Uterus (tissue), 4 donors: ENCODE results near the gene STAU1. TPM values are rescaled to one million over a fixed set of nuclear protein-coding genes. Genes with fewer than 3 reads are reported as not detected.

Experiments used
- DNase-seq, 2 donors: peaks; one replicate each; pipeline ENCODE4 v3.0.0-alpha.2; 2019 to 2020
- H3K27ac ChIP-seq, 2 donors: fragments of 200-600 bp; sonication (generic); 1 replicate in 1 of 2; 2 replicates in 1 of 2; pipeline ENCODE4 v1.5.1; 2016 to 2018
- H3K27me3 ChIP-seq, 2 donors: fragments of 200-600 bp; sonication (generic); one replicate each; pipeline ENCODE4 v1.5.1; 2018 to 2019; ENCODE audit warnings: control low read depth in 1 of 2
- H3K36me3 ChIP-seq, 2 donors: fragments of 200-600 bp; sonication (generic); one replicate each; pipeline ENCODE4 v1.5.1; 2019; ENCODE audit warnings: control low read depth in 1 of 2
- H3K4me1 ChIP-seq, 2 donors: fragments of 200-600 bp; sonication (generic); one replicate each; pipeline ENCODE4 v1.5.1; 2018 to 2019; ENCODE audit warnings: control low read depth in 1 of 2
- H3K4me3 ChIP-seq, 2 donors: fragments of 200-600 bp; sonication (generic); 1 replicate in 1 of 2; 2 replicates in 1 of 2; pipeline ENCODE4 v1.5.1; 2018 to 2019; ENCODE audit warnings: mild to moderate bottlenecking in 1 of 2
- H3K9me3 ChIP-seq, 2 donors: fragments of 200-600 bp; sonication (generic); one replicate each; pipeline ENCODE4 v1.5.1; 2019; ENCODE audit warnings: control low read depth in 1 of 2
- POLR2A ChIP-seq, 2 donors: fragments of 450-650 bp; IDR thresholded peaks; one replicate each; pipeline ENCODE4 v1.6.1; 2016; ENCODE audit warnings: antibody characterized with exemption in 2 of 2, mild to moderate bottlenecking in 1 of 2, moderate library complexity in 1 of 2
- intact Hi-C: fragments of 100-400 bp; cut with DNase I; formaldehyde crosslinking; loops from one replicate; pipeline ENCODE4 v1.15.1; 2023; ENCODE audit warnings: low total_unique reads
- total RNA-seq, 4 donors: library from RNA; depleted of rRNA in 3 of 4; stranded (reverse); fragments of >200 nt in 3 of 4; gene quantifications; one replicate each; pipeline versions ENCODE4 v1.1.0 to v1.2.4, GENCODE V29; 2014 to 2023
- TF ChIP-seq, protein P1 (sequence below), 4 experiments: fragments of 200-600 bp in 2 of 4; fragments of 450-650 bp in 2 of 4; sonication (generic) in 2 of 4; IDR thresholded peaks; one replicate each; pipeline ENCODE4 v1.5.1; 2016 to 2019; ENCODE audit warnings: antibody characterized with exemption in 4 of 4, mild to moderate bottlenecking in 2 of 4, moderate library complexity in 1 of 4
- donor health status: DM: yes; HTN: yes; CAD: no.

The STAU1 gene
- total RNA-seq, 4 donors from 2014 or later = 52.6 to 97.1 (median 73.3) TPM

DNA sequence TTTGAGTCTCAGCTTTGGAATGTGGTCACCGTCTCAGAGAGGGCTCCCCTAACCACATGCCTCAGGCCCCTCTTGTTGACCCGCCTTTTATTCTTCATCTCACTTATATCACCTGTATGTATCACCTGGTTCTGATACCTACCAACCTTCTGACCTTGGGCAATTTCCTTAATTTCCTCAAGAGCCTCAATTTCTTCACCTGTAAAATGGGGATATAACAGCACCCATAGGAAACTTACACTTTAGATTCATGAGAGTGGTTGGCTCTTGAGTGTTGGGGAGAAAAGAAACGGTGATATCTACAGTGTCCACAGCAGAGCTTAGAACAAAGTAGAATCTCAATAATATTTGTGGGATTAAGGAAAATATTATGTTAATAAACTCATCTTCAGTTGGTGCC lies 27.1 kb upstream of the STAU1 start:
- Histone ChIP-seq H3K36me3 (no peaks in the 10 kb centered on the region), H3K4me3 (no peak overlapping the region), H3K27ac (no peak overlapping the region), H3K27me3 (no peaks in the 10 kb centered on the region), H3K4me1 (no peaks in the 10 kb centered on the region), H3K9me3 (peaks cover 0 to under 1% of the 10 kb centered on the region in 2 donors)
- DNase-seq = no peak
- intact Hi-C loops = loop anchor here (5.0 kb wide), 1 partner anchor 83 kb away; no protein-coding TSS in a partner anchor
- TF ChIP-seq, protein P1, sequence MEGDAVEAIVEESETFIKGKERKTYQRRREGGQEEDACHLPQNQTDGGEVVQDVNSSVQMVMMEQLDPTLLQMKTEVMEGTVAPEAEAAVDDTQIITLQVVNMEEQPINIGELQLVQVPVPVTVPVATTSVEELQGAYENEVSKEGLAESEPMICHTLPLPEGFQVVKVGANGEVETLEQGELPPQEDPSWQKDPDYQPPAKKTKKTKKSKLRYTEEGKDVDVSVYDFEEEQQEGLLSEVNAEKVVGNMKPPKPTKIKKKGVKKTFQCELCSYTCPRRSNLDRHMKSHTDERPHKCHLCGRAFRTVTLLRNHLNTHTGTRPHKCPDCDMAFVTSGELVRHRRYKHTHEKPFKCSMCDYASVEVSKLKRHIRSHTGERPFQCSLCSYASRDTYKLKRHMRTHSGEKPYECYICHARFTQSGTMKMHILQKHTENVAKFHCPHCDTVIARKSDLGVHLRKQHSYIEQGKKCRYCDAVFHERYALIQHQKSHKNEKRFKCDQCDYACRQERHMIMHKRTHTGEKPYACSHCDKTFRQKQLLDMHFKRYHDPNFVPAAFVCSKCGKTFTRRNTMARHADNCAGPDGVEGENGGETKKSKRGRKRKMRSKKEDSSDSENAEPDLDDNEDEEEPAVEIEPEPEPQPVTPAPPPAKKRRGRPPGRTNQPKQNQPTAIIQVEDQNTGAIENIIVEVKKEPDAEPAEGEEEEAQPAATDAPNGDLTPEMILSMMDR (IDR thresholded peaks at IDR 0.05) = no peak
- no peak for TF ChIP-seq POLR2A (IDR thresholded peaks at IDR 0.05)

DNA sequence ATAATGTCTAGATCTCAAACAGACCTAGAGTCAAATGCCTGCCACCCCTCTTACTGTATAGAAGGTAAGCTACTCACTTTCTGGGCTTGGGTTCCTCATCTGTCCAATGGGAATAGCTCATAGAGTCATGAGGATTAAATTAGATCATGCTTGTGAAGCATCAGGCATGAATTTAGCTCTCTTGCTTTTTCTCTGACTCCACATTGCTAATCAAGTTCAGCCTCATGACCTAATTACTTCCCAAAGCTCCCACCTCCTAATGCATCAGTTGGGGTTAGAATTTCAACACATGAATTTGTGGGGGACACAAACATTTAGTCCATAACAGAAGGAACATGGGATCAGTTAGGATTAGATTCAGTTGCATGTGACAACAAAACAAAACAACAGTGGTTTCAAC lies 26.4 kb upstream of the STAU1 start:
- no peak for DNase-seq
- TF ChIP-seq, protein P1 (IDR thresholded peaks at IDR 0.05) = no peak
- no peak for TF ChIP-seq POLR2A (IDR thresholded peaks at IDR 0.05)
- Histone ChIP-seq H3K27ac (no peak overlapping the region), H3K4me1 (no peaks in the 10 kb centered on the region), H3K4me3 (no peak overlapping the region), H3K9me3 (peaks cover 0 to 3% of the 10 kb centered on the region in 2 donors), H3K27me3 (no peaks in the 10 kb centered on the region), H3K36me3 (no peaks in the 10 kb centered on the region)
- intact Hi-C loops = no loop called here

DNA sequence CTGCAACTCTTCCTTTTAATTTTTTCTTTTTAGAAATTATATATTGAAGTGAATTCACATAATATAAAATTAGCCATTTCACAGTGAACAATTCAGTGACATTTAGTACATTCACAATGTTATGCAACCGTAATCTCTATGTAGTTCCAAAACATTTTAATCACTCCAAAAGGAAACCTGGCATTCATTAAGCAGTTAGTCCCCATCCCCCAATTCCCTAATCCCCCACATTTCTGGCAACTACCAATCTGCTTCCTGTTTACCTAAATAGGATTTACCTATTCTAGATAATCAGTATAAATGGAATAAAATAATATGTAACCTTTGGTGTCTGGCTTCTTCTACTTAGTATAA lies 22.6 kb upstream of the STAU1 start:
- intact Hi-C loops = no loop called here
- Histone ChIP-seq H3K4me3 (no peak overlapping the region), H3K4me1 (no peaks in the 10 kb centered on the region), H3K36me3 (no peaks in the 10 kb centered on the region), H3K27me3 (no peaks in the 10 kb centered on the region), H3K27ac (no peak overlapping the region), H3K9me3 (peaks cover 0 to 3% of the 10 kb centered on the region in 2 donors)
- TF ChIP-seq, protein P1 (IDR thresholded peaks at IDR 0.05) = no peak
- TF ChIP-seq POLR2A (IDR thresholded peaks at IDR 0.05) = no peak
- DNase-seq = no peak

DNA sequence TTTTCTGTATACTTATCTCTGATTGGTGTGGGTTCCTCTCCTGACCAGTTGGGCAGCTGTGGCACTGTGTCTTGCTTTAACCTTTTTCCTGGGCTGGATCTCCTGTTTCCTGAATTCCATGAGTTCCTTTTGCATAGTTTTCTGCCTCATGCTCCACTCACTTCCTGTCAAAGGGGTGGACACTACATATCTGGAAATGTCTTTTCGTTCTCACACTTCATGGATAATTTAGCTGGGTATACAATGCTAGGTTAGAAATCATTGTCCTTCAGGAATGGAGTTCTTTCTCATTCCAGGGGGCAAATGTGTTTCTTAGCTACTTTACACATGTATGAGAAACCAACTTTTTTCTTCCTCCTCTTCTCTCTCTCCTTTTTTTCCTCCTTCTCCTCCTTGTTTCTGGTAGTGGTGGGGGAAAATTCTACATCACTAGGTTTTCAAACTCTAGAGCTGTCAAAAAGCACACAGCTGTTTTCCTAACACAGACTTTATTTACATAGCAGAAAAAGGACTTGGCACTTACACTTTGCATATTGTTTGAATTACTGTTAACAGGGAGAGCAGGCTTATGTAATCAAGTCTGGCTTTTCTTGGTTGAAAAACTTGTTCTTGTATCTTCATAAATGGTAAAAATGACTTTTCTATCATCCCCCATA lies 22.1 kb upstream of the STAU1 start:
- Histone ChIP-seq H3K4me1 (no peaks in the 10 kb centered on the region), H3K27ac (no peak overlapping the region), H3K36me3 (no peaks in the 10 kb centered on the region), H3K9me3 (peaks cover 0 to 3% of the 10 kb centered on the region in 2 donors), H3K27me3 (no peaks in the 10 kb centered on the region), H3K4me3 (no peak overlapping the region)
- intact Hi-C loops = no loop called here
- no peak for TF ChIP-seq POLR2A (IDR thresholded peaks at IDR 0.05)
- TF ChIP-seq, protein P1 (IDR thresholded peaks at IDR 0.05) = no peak
- no peak for DNase-seq

DNA sequence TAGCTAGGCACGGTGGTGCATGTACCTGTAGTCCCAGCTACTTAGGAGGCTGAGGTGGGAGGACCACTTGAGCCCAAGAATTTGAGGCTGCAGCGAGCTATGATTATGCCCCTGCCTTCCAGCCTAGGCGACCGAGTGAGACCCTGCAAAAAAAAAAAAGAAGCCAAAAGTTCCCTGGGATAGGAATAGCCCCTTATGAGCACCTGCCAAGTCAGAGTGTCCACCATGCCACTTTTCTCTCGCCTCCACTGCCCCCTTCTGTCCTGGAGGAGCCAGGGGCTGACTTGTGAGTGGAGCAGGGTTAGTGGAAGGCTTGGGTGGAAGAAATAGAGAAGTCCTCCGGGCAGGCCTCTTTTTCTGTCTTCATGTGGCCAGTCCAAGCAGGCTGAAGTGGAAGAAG lies 18.9 kb upstream of the STAU1 start:
- Histone ChIP-seq H3K9me3 (peaks cover 0 to 3% of the 10 kb centered on the region in 2 donors), H3K27ac (no peak overlapping the region), H3K4me1 (no peaks in the 10 kb centered on the region), H3K27me3 (no peaks in the 10 kb centered on the region), H3K36me3 (no peaks in the 10 kb centered on the region), H3K4me3 (no peak overlapping the region)
- TF ChIP-seq POLR2A (IDR thresholded peaks at IDR 0.05) = no peak
- TF ChIP-seq, protein P1 (IDR thresholded peaks at IDR 0.05) = no peak
- no peak for DNase-seq
- intact Hi-C loops = no loop called here
